Caki2 (cell line): ENCODE results near the gene PPP2CA. TPM values are rescaled to one million over a fixed set of nuclear protein-coding genes. Genes with fewer than 3 reads are reported as not detected.
A peak's percentile ranks its signal among the peaks of the same experiment; 100 is the strongest.
"Not testable (repeated sequence)": the region's sequence is repeated elsewhere in the genome, so short reads cannot be mapped to it uniquely, and the experiment has no call there.

ENCODE experiments used
- DNase-seq: peaks from one replicate; pipeline ENCODE4 v3.0.0-alpha.2; 2015; ENCODE audit warnings: low read depth
- in situ Hi-C: cut with HindIII; loops from 2 replicates; pipeline ENCODE4 v1.10.0; 2016; ENCODE audit warnings: low sequenced_read_pairs, low pct_unique_long_range_greater_than_20kb, mixed read lengths
- total RNA-seq: library from RNA; depleted of rRNA; stranded (reverse); fragments of >200 nt; shearing (Covaris generic); gene quantifications from 2 replicates; pipeline ENCODE4 v1.2.3, GENCODE V29; 2014; ENCODE audit warnings: low replicate concordance

PPP2CA gene
- total RNA-seq, 1 experiment from 2014 or later = 285 TPM

- in situ Hi-C loops = no loop called here
- peak; percentile 22 for DNase-seq
These were observed 21.8 kb upstream of the PPP2CA start for GRCh38 chr5:134247428-134248224.

GRCh38 chr5:134246771-134247427, 21.0 kb upstream of the PPP2CA start:
- in situ Hi-C loops = no loop called here
- DNase-seq = no peak

DNA sequence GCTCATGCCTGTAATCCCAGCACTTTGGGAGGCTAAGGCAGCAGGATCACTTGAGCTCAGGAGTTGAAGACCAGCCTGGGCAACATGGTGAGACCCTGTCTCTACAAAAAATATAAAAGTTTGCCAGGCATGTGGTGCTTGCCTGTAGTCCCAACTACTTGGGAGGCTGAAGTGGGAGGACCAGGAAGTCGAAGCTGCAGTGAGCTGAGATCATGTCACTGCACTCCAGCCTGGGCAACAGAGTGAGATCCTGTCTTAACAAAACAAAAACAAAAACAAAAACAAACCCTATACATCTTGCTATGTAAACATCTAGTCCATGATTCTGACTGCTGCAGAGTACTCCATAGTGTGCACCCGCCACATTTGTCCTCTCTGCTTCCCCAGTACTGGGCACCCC, 19.8 kb upstream of the PPP2CA start:
- in situ Hi-C loops = no loop called here
- no peak for DNase-seq

DNA sequence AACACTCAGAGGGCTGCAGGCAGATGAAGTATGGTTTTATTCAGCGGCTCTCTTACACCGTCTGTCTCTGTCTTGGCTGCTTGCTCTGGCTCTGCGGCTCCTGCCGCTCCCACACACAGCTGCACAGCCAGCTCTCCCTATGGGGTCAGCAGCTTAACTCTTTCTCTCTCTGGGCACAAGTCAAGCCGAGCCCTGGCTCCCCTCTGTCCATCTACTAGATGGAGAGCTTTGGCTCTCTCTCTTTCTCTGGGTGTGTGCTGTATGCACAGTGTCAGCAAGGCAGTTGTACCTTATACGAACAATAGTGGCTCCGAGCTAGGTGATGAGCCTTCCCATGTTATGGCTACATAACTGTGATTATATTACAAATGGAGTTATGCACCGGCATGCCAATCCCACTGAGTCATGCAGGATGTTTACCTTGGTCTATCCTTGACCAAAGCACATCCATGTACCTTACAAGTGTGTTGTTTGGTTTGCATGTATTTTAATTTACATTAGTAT, 19.3 kb upstream of the PPP2CA start:
- DNase-seq = no peak
- in situ Hi-C loops = no loop called here

DNA sequence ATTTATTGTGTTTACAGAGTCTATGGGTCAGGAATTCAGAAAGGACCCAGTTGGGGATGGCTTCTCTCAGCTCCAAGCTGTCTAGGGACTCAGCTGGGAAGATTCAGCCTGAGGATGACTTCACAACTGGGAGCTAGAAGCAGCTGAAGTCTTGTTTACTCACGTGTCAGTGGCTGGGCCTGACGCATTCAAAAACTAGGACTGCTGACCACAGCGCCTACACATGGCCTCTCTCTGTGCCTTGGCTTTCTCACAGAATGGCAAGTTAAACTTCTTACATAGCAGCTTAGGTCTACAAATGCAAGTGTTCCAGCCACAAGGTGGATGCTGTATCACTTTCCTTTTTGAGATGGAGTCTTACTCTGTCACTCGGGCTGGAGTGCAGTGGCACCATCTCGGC, 16.3 kb upstream of the PPP2CA start:
- in situ Hi-C loops = no loop called here
- no peak for DNase-seq

DNA sequence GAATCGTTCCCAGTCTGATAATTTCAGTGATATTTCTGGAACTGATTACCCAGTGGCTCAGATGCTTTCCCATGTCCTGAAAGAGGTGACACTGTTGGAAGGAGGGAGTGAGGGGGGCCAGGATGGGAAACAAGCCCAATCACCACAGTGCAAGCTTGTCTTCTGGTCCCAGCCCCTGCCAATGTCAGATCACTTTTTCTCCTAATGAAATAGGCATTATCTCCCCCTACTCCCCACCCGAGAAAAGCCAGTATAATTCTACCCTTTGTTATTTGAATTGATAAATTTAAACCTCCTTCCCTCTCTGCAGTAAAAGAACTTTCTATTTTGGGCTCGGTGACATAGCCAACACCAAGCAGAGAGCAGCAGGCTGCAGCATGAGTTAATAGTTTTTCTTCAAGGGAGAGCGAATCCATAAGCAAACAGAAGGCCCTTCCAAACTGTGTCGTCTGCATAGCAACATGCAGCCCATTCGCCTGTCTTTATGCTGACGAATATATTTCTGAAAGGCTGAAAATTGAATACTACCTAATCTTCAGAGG, 14.6 kb upstream of the PPP2CA start:
- peak; percentile 7 for DNase-seq
- in situ Hi-C loops = no loop called here

DNA sequence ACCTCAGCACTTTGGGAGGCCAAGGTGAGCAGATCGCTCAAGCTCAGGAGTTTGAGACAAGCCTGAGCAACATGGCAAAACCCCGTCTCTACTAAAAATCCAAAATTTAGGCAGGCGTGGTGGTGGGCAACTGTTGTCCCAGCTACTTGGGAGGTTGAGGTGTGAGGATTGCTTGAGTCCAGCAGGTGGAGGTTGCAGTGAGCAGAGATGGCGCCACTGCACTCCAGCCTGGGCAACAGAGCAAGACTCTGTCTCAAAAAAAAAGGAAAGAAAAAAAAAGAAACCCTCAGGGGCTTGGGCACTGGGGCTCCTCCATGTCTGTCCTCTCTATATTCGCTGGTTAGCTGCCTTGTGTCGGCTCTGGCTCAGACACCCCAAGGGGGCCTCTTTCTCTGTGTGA, 10.9 kb upstream of the PPP2CA start:
- in situ Hi-C loops = no loop called here

DNA sequence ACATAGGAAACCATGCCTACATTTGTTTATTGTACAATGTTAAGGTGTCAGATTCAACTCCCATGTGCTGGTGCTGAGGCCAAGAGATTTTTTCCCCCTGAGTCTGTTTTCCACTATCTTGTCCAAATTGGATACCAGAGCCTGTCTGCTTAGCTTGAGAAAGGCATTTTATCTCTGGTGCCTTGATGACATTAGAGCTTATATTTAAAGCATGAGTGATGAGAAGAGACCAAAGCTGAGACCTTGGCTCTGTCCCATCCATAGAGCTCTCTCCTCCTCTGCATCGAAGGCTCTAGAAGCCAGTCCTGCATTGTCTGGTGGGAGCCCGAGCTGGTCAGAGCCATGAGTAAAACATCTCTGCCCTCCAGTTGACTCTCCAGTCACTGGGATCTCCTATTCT, 10.4 kb upstream of the PPP2CA start:
- in situ Hi-C loops = no loop called here
- no peak for DNase-seq

More for the DNA sequence above, 10.9 kb upstream of the PPP2CA start:
- no peak for DNase-seq

GRCh38 chr5:134228624-134229023, 2.8 kb upstream of the PPP2CA start:
- in situ Hi-C loops = no loop called here
- DNase-seq = no peak

DNA sequence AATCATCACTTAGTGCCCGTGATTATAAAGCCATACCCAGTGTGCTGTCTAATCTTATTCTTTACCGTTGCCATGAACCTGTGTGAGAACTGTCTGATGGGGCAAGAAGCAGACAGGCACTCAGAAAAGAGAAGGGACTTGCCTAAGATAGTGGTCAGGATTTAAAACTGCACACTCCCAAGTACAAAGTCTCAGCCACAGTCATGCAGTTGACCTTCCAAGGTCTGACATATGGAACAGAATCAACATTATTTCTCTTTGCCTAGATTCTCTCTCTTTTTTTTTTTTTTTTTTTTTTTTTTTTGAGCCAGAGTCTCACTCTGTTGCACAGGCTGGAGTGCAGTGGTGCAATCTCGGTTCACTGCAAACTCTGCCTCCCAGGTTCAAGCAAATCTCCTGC, 1.9 kb upstream of the PPP2CA start:
- in situ Hi-C loops = no loop called here
- no peak for DNase-seq

- in situ Hi-C loops = no loop called here
- no peak for DNase-seq
These were observed 1.4 kb upstream of the PPP2CA start for GRCh38 chr5:134227259-134227658.

DNA sequence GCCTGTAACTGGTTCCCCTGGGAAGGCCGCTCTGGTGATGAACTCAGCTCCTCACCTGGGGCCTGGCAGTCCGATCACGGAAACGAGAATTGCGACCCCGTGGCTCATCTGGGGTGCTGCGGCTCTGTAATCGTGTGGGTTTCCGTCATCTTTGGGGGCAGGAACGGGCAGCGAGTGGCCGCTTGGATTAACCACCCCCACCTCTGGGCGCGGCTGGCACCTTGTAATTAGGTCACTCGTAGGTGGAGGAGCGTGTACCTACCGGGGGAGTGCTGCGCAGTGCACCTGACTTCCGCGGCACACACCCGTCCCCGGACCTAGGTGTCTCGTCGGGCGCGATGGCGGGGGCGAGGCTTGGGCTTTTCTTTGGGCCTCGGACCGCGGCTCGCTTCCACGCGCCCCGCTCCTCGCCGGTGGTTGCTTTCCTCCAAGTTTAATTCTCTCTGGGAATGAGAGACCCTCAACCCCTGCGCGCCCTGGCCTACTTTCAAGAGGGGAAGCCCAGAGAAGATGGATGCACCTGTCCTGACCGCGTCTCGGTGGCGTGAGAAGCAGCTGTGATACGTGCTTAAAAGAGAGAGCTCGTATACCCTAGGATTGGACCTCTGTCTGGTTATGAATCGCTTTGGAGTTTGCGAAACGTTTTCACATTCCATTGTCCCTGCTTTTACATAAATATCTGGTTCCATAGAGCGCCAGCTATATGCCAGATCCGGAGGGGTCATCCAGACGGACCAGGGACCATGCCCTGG, 744 bp upstream of the PPP2CA start:
- DNase-seq = no peak
- in situ Hi-C loops = no loop called here

GRCh38 chr5:134224888-134225779, 739 bp downstream of the PPP2CA start:
- in situ Hi-C loops = no loop called here
- peak; percentile 63 for DNase-seq

DNA sequence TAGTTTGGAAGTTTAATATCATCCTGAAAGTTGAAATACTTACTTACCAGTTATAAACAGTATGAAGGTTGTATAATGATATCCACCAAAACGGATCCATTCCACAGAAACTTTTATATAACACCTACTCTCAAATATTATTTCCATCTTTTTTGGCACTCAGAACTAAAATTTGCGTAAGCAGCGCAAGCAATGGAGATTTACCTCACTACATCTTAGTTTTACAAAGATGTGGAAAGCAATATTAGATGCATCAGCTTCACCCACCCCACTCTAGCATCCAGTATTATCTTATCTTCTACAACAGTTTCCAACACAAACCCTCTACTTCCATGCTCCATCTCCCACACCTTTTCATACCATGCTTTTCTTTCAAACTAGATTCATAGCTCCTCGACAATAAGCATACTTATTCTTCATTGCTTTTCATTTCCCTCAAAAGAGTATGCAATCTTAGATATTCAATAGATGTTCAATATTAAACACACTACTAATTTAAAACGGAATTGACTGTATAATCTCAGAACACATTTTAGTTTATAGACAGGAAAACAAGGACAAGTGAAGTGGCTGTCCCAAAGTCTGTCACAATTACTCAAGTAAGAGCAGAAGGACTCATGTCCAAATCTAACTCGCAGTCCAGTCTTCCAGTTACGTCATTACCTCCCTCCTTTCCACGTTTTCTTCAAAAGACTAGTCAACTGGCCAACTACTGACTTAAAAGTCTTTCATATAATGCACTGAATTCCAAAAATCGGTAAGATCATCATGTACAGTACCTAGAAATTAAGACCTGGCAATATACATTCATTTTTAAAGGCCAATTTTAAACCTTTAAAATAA, 2.2 kb downstream of the PPP2CA start:
- in situ Hi-C loops = no loop called here
- DNase-seq = no peak

- DNase-seq, in situ Hi-C loops: not testable (repeated sequence)
These were observed 4.2 kb downstream of the PPP2CA start for GRCh38 chr5:134221690-134222089.

GRCh38 chr5:134215757-134216156, 10.1 kb downstream of the PPP2CA start:
- no peak for DNase-seq
- in situ Hi-C loops = no loop called here
